ENCODE results near the gene NWD2.

Gene NWD2

DNA sequence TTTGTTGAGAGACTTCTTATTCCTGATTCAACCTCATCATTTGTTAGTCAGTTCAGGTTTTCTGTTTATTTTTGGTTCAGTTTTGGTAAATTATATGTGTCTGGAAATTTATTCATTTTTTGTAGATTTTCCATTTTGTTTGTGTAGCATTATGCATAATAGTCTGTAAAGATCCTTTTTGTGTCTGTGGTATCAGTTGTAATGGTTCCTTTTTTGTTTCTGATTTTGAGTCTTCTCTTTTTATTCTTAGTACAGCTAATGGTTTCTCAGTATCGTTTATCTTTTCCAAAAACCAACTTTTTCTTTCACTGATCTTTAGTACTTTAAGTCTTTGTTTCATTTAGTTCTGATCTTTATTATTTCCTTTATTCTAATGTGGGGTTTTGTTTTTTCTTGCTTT lies 61.4 kb downstream of the NWD2 start (continued):
- TF ChIP-seq ZNF510 (tag by site-specific recombination; IDR thresholded peaks at IDR 0.05; ENCODE audit: insufficient replicate concordance) (no peak), ATF2 (tag by site-specific recombination; IDR thresholded peaks at IDR 0.05; ENCODE audit: low read depth) (no peak), ZNF571 (tag by site-specific recombination; IDR thresholded peaks at IDR 0.05) (no peak), ZNF391 (tag by site-specific recombination; IDR thresholded peaks at IDR 0.05; ENCODE audit: borderline replicate concordance, low read depth) (no peak), IKZF3 (tag by site-specific recombination; IDR thresholded peaks at IDR 0.05) (no peak)

DNA sequence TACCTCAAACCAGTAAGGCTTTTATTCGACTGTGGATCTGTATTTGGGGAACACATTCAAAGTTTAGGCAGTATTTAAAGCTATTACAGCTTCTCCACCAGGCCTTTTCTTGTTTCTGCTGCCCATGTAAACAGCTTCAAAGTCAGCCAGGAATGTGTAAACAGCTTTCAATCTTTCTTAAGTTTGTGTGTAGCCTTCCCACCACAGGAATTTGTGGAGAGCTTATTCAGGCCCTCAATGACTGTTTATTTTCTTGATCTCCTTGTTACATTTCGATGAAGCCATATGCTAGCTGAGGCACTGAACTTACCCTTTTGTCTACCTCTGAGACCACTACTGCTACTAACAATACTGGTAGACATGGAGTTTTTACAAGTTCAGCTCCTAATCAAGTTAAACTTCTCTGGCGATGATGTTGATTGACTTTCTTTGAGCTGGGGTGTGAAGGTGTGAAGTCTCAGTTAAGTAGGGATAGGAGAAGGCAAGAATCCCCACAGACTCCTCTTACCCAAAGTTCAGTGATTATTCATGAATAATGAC lies 72.6 kb downstream of the NWD2 start:
- ChIA-PET CTCF (no interaction called here), POLR2A (no interaction called here)
- no peaks in the 10 kb centered on the region for H3K9me3 ChIP-seq (ENCODE audit: control insufficient read depth, insufficient read depth, low read depth, low read length)
- H3K4me1 ChIP-seq (ENCODE audit: control insufficient read depth, insufficient read depth, low read length): no peaks in the 10 kb centered on the region
- TF ChIP-seq ZFP69B (tag by site-specific recombination; IDR thresholded peaks at IDR 0.05) (no peak), ZNF423 (tag by site-specific recombination; IDR thresholded peaks at IDR 0.05) (no peak), GLIS2 (tag by site-specific recombination; IDR thresholded peaks at IDR 0.05) (no peak), WT1 (tag by site-specific recombination; IDR thresholded peaks at IDR 0.05) (no peak), ZNF311 (tag by site-specific recombination; IDR thresholded peaks at IDR 0.05; ENCODE audit: borderline replicate concordance) (no peak), ZNF529 (tag by site-specific recombination; IDR thresholded peaks at IDR 0.05; ENCODE audit: insufficient replicate concordance) (no peak), ZFP41 (tag by site-specific recombination; IDR thresholded peaks at IDR 0.05; ENCODE audit: borderline replicate concordance) (no peak), ZNF394 (tag by site-specific recombination; IDR thresholded peaks at IDR 0.05; ENCODE audit: borderline replicate concordance) (no peak), ZNF280C (tag by site-specific recombination; IDR thresholded peaks at IDR 0.05) (no peak), ZNF645 (tag by site-specific recombination; IDR thresholded peaks at IDR 0.05) (no peak), ZNF549 (tag by site-specific recombination; IDR thresholded peaks at IDR 0.05) (no peak), ZBTB21 (tag by site-specific recombination; IDR thresholded peaks at IDR 0.05) (no peak), REPIN1 (tag by site-specific recombination; IDR thresholded peaks at IDR 0.05; ENCODE audit: low read depth) (no peak), ZNF585B (tag by site-specific recombination; IDR thresholded peaks at IDR 0.05) (no peak), KLF1 (tag by site-specific recombination; IDR thresholded peaks at IDR 0.05) (no peak), ZNF184 (tag by site-specific recombination; IDR thresholded peaks at IDR 0.05) (no peak), ZNF214 (tag by site-specific recombination; IDR thresholded peaks at IDR 0.05; ENCODE audit: borderline replicate concordance) (no peak)
- TF ChIP-seq, protein P1, sequence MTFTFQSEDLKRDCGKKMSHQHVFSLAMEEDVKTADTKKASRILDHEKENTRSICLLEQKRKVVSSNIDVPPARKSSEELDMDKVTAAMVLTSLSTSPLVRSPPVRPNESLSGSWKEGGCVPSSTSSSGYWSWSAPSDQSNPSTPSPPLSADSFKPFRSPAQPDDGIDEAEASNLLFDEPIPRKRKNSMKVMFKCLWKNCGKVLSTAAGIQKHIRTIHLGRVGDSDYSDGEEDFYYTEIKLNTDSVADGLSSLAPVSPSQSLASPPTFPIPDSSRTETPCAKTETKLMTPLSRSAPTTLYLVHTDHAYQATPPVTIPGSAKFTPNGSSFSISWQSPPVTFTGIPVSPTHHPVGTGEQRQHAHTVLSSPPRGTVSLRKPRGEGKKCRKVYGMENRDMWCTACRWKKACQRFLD (tag by site-specific recombination; IDR thresholded peaks at IDR 0.05): no peak
- no peak overlapping the region for H3K4me3 ChIP-seq (ENCODE audit: low read depth, low read length)
- no peak overlapping the region for H3K27ac ChIP-seq (ENCODE audit: extremely low read depth, low read depth, low read length)
- no peaks in the 10 kb centered on the region for H3K36me3 ChIP-seq (ENCODE audit: control insufficient read depth in 2 of 2, insufficient read depth in 1 of 2, low read length in 2 of 2)
